Spleen (tissue), 7 donors: ENCODE results near the gene WDFY4.

Source experiments
- CTCF ChIP-seq, 11 experiments: fragments of 200-600 bp in 7 of 11; fragments of 450-650 bp in 4 of 11; sonication (generic) in 4 of 11; IDR thresholded peaks in 8 of 11; conservative IDR thresholded peaks in 3 of 11; 1 replicate in 7 of 11; 2 replicates in 4 of 11; pipeline versions ENCODE4 v1.4.0 to v1.8.0; 2016 to 2021; ENCODE audit warnings: antibody characterized with exemption in 11 of 11, inconsistent platforms in 4 of 11, mild to moderate bottlenecking in 1 of 11
- POLR2A ChIP-seq, 3 donors: fragments of 450-650 bp; IDR thresholded peaks; one replicate each; pipeline ENCODE4 v1.5.1; 2017; ENCODE audit warnings: antibody characterized with exemption in 3 of 3, mild to moderate bottlenecking in 1 of 3
- POLR2AphosphoS5 ChIP-seq, 3 donors: sonication (generic); formaldehyde crosslinking; IDR thresholded peaks; one replicate each; pipeline ENCODE4 v1.5.1; 2017; ENCODE audit warnings: antibody characterized with exemption in 3 of 3
- donor health status: DM: no; HTN: no; CAD: no; lungs with moderate emphysema.
- donor health status: DM: no; HTN: no; CAD: no.
- donor health status: DM: no; HTN: no; CAD: no.

- TF ChIP-seq CTCF (IDR thresholded peaks at IDR 0.05 in 8 of 11, conservative IDR thresholded peaks at IDR 0.05 in 3 of 11) (no peak), POLR2A (IDR thresholded peaks at IDR 0.05) (no peak), POLR2AphosphoS5 (IDR thresholded peaks at IDR 0.05) (no peak)
Measured at GRCh38 chr10:48974510-48975156, 290.0 kb downstream of the WDFY4 start.
